Fibroblast of villous mesenchyme (primary cell): ENCODE results near the gene BOC. TPM values are rescaled to one million over a fixed set of nuclear protein-coding genes. Genes with fewer than 3 reads are reported as not detected.

Source experiments
- DNase-seq: peaks from one replicate; pipeline ENCODE4 v3.0.0-alpha.2; 2010; ENCODE audit warnings: low read depth
- H3K4me3 ChIP-seq: 2 replicates; pipeline ENCODE4 v1.5.1; 2011; ENCODE audit warnings: low read depth, mild to moderate bottlenecking, low read length
- CTCF ChIP-seq: IDR thresholded peaks from 2 replicates; pipeline ENCODE4 v1.5.1; 2012; ENCODE audit warnings: low read depth, mild to moderate bottlenecking, low read length; ENCODE audit not compliant: insufficient read depth
- total RNA-seq: library from RNA; depleted of rRNA; stranded (reverse); fragments of >200 nt; gene quantifications from 2 replicates; pipeline ENCODE4 v1.2.3, GENCODE V29; 2012

Gene BOC
- total RNA-seq, 1 donor: 14.2 TPM

- peak; percentile 71 for DNase-seq
- TF ChIP-seq CTCF: peak; percentile 100
- H3K4me3 ChIP-seq: no peak overlapping the region
Measured at GRCh38 chr3:113287803-113288648, 76.7 kb downstream of the BOC start.

GRCh38 chr3:113288881-113289280 is 77.5 kb downstream of the BOC start:
- no peak for DNase-seq
- TF ChIP-seq CTCF: no peak
- no peak overlapping the region for H3K4me3 ChIP-seq

GRCh38 chr3:113291572-113291971 is 80.2 kb downstream of the BOC start:
- DNase-seq: peak; percentile 33
- TF ChIP-seq CTCF: no peak

GRCh38 chr3:113292933-113293332 is 81.6 kb downstream of the BOC start:
- no peak for TF ChIP-seq CTCF
- no peak overlapping the region for H3K4me3 ChIP-seq
- DNase-seq: no peak

More at GRCh38 chr3:113291572-113291971, 80.2 kb downstream of the BOC start:
- H3K4me3 ChIP-seq: no peak overlapping the region

GRCh38 chr3:113293348-113293747 is 82.0 kb downstream of the BOC start:
- DNase-seq: no peak
- no peak overlapping the region for H3K4me3 ChIP-seq
- no peak for TF ChIP-seq CTCF

GRCh38 chr3:113295463-113295862 is 84.1 kb downstream of the BOC start:
- DNase-seq: no peak
- H3K4me3 ChIP-seq: no peak overlapping the region
- TF ChIP-seq CTCF: no peak
